GM21825 (cell line): Measurements from ENCODE around the gene MYO15A.

Experiments
- ATAC-seq: cut with Tn5 transposase; IDR thresholded peaks from one replicate; pipeline ENCODE4 v1.9.1; 2021; ENCODE audit warnings: mild to moderate bottlenecking, moderate library complexity; ENCODE audit not compliant: unreplicated experiment

The MYO15A gene

DNA sequence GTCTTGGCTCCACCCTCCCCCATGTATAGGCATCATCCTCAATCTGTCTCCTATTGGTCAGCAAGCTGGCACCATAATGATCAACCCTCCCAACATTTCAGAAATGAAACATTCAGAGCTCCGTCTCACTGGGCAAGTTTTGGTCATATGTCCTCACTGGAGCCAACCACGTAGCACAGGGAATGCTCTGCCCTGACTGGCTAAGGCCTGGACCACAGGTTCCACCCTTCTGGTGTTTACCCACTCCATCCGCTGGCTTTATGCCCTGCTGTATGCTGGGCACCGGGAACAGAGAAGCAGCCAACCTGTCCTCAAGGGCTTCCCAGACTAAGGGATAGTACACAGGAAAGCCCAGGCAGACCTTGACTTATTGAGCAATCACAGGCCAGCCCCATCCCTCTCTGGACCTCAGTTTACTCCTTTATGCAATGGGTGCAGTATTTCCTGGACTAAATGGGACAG lies 20.5 kb downstream of the MYO15A start:
- no peak for ATAC-seq

DNA sequence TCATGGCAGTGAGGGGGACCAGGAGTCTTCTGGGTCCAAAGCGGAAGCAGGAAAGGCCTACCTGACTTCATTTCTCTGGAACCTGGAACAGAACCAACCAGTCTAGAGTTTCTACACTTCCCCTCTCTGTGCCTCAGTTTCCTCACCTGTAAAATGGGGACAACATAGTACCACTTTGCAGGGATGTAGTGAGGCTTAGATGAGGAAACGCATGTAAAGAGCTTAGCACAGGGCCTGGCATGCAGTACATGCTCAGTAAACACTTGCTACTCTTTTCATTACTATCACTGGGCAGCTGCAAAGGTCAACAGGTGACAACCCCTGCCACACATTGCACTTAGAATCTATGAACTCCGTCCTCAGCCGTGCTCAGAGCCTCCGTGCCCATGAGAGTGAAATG lies 24.2 kb downstream of the MYO15A start:
- no peak for ATAC-seq

DNA sequence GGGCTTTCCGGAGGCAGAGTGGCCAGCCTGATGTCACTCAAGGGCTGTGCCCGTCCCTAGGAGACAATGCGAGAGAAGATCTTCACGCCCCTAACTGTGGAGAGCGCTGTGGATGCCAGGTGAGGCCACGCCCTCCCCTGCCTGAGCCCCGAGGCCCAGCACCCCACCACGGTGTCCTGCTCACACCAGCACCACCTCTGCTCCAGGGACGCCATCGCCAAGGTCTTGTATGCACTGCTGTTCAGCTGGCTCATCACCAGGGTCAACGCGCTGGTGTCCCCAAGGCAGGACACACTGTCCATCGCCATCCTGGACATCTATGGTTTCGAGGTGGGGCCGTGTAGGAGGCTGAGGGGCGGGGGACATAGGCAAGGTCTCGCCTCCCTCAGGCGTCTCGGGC lies 27.8 kb downstream of the MYO15A start:
- no peak for ATAC-seq

DNA sequence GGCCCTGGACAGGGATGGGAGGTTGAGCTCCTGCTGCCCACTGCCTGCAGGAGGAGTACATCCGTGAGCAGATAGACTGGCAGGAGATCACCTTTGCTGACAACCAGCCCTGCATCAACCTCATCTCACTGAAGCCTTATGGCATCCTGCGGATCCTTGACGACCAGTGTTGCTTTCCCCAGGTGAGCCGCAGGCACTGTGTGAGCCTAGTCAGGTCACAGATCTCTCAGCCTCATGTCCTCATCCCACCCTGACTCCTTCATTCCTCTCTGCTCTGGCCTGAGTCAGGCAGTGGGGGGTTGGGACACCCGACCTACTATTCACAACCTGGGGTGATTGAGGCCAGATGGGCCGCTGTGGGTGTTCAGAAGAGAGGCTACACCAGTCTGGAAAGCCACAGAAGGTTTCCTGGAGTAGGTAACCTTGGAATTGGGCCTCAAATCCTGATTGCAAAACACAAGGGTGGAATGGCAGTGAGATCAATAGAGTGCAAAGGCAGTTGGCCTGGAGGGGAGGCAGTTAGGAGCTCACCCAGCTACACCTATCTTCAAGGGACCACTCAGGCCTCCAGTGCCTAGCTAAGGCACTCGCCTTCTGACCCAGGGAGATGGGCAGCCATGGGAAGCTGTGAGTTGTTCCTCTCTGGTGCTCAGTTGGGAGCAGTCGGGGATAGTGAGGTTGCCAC lies 29.7 kb downstream of the MYO15A start:
- no peak for ATAC-seq

DNA sequence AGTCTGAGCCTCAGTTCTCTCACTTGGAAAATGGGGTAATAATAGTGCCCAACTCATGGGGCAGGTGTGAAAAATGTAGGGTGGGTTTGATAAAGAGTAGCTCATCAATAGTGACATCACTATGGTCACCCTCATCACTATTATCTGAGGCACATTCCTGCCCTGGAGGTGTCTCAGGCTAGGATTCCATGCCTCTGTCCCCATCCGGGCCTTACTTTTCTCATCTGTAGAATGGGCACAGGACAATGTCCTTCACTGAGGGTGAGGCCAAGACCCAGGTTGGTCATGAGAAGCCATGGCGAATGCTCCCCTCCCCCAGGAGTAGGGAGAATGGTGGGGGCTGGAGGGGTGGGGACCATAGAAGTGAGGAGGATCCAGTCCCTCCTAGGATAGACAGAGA lies 30.5 kb downstream of the MYO15A start:
- ATAC-seq = no peak

DNA sequence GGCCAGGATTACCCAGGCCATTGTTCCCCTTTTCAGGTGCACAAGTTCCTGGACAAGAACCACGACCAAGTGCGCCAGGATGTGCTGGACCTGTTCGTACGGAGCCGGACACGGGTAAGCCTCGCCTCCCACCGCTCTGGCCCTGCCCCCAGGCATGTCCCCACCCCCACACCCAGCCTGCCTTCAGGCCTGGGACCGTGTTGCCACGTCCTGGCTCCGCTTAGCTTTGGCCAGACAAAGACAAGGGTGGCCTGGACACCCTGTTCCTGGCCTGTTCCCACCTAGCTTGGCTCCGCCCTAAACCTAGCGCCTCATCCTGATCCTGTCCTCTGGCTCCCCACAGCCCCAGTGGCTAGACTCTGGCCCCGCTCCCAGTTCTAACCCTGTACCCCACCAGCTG lies 30.9 kb downstream of the MYO15A start:
- no peak for ATAC-seq

DNA sequence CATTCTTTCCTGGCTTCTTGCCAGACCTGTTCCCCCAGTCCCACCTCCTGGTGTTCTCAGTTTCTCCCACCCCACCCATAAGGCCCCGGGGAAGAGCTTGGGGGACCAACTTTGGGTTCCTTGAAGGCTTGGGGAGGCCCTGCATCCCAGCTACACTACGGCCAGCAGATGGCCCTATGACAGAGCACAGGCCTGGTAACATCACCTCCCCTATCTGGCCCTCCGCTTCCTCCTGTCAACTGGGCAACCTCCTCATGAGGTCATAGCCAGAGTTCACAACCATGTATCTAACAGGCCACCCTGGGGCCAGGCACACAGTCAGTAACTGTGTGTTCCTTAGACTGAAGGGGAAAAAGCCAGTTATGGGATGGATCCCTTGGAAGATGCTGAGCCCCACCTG lies 31.4 kb downstream of the MYO15A start:
- no peak for ATAC-seq

DNA sequence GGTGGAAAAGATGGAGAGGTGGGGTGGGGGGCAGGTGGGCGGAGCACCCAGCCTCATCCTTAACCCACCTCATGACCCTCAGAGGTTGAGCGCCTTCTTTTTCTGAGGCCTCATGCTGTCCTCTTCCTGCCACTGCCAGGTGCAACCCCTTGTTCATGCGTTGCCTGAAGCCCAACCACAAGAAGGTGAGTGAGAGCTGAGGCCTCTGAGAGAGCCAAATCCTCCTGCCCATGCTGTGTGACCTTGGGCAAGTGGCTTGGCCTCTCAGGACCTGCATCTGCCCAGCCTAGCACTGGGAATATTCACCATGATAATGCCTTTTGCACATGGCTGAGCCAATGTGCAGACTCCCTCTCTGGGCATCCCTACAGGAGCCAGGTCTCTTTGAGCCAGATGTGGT lies 32.1 kb downstream of the MYO15A start:
- no peak for ATAC-seq

DNA sequence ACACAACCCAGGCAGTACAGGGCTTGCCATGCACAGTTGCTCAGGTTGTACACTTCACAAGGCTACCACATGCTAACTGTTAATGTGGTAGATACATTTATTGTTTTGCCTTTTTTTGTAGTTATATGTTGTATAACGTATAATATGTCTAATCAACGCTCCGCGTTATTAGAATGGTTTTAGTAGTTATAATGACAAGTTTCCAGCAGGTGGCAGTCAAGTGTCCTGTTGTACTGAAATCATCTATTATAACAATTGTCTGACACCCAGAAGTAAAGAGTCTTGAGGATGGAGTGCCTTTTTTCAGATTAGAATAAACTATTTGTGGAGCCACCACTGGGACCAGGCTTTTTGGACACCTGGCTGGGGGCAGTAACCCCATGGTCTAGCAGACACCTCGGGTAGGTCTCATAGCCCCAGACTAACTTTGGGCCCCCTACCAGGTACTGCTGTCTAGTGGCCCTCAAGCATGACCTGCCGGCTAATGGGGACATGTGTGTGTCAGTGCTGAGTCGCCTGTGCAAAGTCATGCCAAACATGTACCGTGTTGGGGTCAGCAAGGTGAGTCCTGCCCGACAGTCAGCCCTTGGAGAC lies 32.8 kb downstream of the MYO15A start:
- ATAC-seq = no peak

DNA sequence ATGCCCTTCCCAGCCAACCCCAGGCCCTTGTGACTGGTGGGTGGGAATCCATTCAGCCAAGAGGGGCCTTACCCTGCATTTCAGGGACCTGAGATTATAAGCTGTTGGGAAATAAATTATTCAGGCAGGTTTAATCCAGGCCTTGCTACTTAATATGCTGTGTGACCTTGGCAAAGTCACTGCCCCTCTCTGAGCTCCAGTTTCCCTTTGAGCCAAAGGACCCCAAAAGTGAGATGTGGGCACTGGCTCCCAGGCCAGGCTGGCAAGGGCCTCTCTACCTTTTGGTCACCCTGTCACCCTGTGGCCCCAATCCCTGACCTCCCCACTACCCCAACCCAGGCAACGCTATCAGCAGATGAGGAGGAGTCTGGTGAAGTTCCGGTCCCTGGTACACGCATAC lies 33.9 kb downstream of the MYO15A start:
- ATAC-seq = no peak

DNA sequence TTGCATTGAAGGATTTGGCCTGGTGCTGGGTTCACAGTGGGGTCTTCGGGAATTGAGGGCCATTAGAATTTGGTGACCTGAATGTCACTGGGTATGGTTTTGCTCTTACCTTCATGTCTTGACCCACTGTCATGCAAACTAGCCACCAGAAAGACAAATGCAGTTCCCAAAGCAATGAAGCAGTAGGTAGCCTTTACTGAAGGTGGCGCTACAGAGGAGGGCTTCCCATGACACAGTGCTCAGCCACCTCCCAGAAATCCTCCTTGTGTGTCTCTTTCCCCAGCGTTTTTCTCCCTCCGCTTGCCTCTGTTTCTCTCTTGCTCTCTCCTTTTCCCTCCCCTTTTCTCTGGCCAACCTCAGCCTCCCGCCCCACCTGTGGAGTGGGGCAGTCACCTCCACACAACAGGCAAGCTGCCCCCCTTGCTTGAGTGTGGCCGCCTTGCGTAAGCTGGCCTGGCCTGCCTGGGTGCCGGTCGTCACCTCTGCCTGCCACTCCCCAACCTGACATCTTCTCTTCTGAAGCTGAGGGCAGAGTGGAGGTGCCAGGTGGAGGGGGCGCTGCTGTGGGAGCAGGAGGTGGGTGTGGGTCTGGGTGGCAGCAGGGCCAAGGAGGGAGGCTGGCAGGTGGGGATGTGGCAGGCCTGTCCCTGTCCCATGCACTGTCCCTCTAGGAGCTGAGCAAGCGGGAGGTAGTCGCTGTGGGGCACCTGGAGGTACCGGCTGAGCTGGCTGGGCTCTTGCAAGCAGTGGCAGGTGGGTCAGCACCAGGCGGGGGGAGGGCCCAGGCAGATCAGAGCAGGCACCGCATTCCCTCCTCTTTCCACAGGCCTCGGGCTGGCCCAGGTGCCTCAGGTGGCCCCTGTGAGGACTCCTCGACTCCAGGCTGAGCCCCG lies 34.7 kb downstream of the MYO15A start:
- ATAC-seq = no peak

DNA sequence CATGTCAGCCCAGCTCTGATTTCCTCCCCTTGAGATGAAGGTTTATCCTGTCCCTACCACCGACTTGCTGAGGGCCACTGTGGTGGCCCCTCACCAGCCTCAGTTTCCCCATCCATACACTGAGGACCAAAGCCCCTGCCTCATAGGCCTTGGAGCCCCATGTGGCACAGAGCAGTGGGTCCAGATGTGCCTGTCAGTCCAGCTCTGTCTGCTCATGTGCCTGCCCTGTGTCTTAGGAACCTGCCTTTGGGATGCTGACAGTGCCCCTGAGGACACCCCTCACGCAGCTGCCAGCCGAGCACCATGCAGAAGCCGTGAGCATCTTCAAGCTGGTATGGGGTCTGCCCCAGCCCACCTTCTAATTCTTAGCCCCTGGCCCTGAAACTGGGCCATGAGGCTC lies 35.7 kb downstream of the MYO15A start:
- no peak for ATAC-seq

DNA sequence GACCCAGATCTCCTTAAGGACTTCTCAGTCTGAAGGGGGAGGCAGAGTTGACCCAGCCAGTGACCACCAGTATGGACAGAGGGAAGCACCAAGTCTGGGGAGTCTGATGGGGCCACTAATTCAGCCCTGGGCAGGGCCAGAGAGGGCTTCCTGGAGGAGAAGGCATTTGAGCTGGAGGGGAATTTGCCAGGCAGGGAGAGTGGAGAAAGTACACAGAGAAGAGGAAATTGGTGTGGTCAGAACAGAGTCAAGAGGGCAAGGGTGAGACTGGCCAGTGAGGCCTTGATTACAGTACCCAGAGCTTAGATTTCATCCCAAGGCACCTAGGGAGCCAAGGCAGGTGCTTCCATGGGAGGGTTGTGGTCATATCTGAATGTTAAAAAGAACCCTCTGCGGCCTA lies 36.3 kb downstream of the MYO15A start:
- ATAC-seq = no peak

DNA sequence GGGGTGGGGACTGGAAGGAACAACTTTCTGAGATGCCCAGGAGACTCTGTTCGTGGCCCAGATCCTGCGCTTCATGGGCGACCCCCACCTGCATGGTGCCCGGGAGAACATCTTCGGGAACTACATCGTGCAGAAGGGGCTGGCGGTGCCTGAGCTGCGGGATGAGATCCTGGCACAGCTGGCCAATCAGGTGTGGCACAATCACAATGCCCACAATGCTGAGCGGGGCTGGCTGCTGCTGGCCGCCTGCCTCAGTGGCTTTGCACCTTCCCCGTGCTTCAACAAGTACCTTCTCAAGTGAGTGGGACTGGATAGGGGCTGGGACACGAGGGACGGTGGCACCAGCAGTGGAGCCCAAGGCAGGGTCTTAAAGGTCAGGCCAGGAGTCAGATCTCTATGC lies 37.3 kb downstream of the MYO15A start:
- no peak for ATAC-seq

DNA sequence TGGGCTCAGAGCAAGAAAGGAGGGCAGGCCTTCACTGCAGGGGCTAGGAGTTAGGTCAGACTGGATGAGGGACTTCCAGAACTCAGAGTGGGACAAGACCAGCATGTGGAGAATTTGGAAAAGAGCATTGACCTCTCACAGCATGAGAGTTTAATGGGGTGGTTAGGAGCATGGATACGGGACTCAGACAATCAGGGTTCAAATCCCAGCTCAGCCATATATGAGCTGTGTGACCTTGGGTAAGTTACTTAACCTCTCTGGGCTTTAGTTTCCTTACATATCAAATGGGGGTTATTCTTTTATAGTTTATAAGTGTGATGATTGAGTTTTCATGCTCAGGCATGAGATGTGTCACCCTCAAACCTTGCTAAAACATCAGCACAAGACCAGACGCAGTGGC lies 37.7 kb downstream of the MYO15A start:
- ATAC-seq = no peak

DNA sequence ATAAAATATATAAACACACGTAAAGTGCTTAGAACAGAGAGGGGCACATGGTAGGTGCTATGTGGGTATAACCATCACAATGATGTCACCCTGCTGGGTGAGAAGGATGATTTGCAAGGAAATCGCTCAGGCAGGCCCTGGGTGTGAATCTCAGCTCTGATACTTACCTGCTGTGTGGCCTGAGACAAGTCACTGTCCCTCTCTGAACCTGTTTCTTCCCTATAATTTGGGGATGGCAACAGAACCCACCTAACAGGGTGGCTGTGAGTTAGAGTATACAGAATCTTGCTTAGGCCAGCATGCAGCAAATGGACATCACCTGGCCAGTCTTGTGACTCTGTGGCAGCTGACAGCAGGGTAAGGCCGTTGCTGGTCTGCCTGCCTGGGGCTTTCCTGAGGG lies 38.4 kb downstream of the MYO15A start:
- no peak for ATAC-seq

DNA sequence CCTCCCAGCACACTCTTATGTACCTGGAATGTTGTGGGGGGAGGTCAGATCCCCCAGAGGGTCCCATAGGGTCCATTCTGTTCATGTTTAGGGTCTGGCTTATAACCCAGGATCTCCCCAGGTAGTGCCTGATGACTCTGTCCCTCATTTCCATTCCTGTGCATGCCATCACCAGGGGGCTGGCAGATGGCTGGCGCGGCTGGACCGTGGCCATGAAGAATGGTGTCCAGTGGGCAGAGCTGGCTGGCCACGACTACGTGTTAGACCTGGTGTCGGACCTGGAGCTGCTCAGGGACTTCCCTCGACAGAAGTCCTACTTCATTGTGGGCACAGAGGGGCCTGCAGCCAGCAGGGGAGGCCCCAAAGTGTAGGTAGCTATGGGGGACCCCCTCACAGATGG lies 40.0 kb downstream of the MYO15A start:
- ATAC-seq = no peak

DNA sequence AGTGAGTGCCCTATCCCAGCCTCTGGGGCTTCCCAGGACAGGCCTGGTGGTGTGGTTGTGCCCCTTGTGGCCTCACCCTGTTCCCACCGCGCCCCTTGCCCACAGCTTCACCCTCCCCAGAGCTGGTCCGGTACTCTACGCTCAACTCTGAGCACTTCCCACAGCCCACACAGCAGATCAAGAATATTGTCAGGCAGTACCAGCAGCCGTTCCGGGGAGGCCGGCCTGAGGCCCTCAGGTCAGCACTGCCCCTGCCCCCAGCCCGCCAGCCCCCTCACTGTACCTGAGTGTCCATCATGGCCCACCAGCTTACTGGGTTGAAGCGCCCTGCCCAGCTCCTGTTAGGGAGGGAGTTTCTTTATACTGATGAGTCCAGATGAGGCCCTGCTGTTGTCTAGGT lies 42.7 kb downstream of the MYO15A start:
- no peak for ATAC-seq

DNA sequence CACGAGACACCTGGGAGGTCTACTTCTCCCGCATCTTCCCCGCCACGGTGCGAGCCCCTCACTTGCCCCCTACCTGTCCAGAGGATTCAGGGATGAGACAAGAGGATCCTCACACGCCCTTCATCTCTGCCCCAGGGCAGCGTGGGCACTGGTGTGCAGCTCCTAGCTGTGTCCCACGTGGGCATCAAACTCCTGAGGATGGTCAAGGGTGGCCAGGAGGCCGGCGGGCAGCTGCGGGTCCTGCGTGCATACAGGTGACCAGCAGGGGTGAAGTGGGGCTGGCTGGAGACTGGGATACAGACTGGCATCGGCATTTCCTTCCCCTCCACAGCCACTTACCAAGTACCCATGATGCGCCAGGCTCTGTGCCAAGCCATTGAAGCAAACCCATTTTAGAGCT lies 46.6 kb downstream of the MYO15A start:
- no peak for ATAC-seq

DNA sequence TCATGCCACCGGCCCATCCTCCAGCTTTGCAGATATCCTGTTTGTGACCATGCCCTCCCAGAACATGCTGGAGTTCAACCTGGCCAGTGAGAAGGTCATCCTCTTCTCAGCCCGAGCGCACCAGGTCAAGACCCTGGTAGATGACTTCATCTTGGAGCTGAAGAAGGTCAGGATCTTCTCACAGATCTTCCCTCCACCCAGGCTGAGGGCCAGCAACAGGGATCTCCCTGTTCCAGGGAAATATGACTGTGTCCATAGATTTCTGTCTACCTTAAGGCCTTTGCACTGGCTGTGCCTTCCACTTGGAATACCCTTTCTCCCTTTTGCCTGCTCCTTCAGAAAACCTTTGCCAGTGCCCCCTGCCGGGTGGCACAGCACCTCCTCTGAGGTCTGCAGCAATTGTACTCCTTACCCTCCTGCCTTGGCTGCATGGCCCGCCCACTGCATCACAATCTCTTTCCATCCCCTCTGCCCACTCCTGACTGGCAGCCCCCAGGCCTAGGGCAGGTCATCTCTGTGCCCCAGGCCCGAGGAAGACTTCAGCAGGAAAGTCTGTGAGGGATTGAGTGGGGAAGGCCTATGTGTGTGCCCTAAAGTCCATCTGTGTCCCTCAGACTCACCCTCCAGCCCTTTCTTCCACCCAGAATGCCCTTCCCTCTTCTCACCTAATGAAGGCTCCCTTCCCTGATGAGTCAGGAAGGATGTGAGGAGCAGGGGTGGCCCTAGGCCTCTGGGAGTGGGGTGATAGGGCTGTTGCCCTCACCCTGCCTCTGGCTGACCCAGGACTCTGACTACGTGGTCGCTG lies 47.8 kb downstream of the MYO15A start:
- no peak for ATAC-seq

DNA sequence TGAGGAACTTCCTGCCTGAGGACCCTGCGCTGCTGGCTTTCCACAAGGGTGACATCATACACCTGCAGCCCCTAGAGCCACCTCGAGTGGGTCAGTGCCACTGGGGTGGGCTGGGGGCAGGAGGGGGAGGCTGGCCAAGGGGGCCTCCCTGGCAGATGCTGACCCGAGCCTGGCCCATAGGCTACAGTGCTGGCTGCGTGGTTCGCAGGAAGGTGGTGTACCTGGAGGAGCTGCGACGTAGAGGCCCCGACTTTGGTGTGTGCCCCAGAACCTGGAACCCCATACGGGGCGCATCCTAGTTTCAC lies 48.4 kb downstream of the MYO15A start:
- no peak for ATAC-seq
